HL-60 (cell line): ENCODE measurements around the gene HAPLN2.
"Not testable (repeated sequence)": the region's sequence is repeated elsewhere in the genome, so short reads cannot be mapped to it uniquely, and the experiment has no call there.

Experiments used
- DNase-seq, 2 experiments: peaks; one replicate each; pipeline ENCODE4 v3.0.0-alpha.2; 2010 to 2020; ENCODE audit warnings: low read depth in 1 of 2, low spot score in 1 of 2
- H3K27ac ChIP-seq: fragments of 250-450 bp; sonication (Bioruptor Pico); replicated peaks from 2 replicates; pipeline ENCODE4 v1.5.1; 2020; ENCODE audit warnings: mild to moderate bottlenecking, moderate library complexity
- H3K27me3 ChIP-seq: fragments of 250-450 bp; sonication (Bioruptor Pico); 2 replicates; pipeline ENCODE4 v1.5.1; 2021; ENCODE audit warnings: mild to moderate bottlenecking, moderate library complexity; ENCODE audit not compliant: insufficient read depth, poor library complexity, severe bottlenecking
- H3K4me3 ChIP-seq: replicated peaks from 2 replicates; pipeline ENCODE4 v1.5.1; 2011; ENCODE audit warnings: mild to moderate bottlenecking, control low read depth, low read length; ENCODE audit not compliant: insufficient read depth
- GABPA ChIP-seq: IDR thresholded peaks from 2 replicates; pipeline ENCODE4 v1.6.1; 2012; ENCODE audit warnings: low read depth
- POLR2AphosphoS5 ChIP-seq: IDR thresholded peaks from 2 replicates; pipeline ENCODE4 v1.6.1; 2012; ENCODE audit warnings: low read depth
- SPI1 ChIP-seq: IDR thresholded peaks from 2 replicates; pipeline ENCODE4 v1.6.1; 2012; ENCODE audit warnings: low read depth, mild to moderate bottlenecking, borderline replicate concordance
- TF ChIP-seq, protein P1 (sequence below): IDR thresholded peaks from 2 replicates; pipeline ENCODE4 v1.6.1; 2012; ENCODE audit warnings: low read depth; ENCODE audit not compliant: insufficient replicate concordance
- TF ChIP-seq, protein P2 (sequence below): IDR thresholded peaks from one replicate; pipeline ENCODE4 v1.5.1; 2011; ENCODE audit warnings: low read length, control low read depth, inconsistent platforms; ENCODE audit not compliant: insufficient read depth

HAPLN2 gene

DNA sequence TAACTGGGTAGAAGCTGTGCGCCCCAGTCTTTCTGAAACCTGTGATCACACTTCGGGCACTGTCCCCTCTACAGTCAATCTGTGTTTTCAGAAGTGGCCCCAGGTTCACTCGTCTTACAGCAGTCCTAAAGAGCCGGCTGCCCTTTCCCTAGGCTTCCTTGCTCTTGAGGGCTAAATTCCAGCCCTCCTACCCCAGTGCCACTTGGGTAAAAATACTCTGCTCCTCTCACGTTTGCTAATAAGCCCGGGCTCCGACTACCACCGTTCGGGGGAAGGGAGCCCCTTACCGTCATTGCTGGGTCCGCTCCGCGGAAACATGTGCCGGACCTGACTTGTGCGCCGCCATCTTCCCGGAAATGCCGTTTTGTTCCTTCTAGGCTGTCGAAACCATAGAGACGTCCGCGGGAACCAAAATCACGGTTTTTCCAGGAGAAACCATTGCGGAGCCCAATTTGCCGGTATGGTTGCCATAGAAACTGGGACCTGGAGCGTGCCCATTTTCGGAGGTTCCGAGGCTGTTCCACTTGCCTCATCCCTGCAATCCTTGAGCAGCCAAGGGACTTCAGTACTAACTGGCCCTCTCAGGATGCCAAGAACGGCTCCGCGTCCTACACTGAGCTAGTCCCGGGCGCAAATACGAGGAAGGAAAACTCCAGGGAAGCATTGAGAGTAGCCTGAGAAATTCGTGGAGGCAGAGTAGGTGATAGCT lies 17.9 kb upstream of the HAPLN2 start, which contains the start of gene GPATCH4:
GPATCH4 (minus strand) TSS at position 358 of the 709 bp plus-strand sequence.
- TF ChIP-seq, protein P1, sequence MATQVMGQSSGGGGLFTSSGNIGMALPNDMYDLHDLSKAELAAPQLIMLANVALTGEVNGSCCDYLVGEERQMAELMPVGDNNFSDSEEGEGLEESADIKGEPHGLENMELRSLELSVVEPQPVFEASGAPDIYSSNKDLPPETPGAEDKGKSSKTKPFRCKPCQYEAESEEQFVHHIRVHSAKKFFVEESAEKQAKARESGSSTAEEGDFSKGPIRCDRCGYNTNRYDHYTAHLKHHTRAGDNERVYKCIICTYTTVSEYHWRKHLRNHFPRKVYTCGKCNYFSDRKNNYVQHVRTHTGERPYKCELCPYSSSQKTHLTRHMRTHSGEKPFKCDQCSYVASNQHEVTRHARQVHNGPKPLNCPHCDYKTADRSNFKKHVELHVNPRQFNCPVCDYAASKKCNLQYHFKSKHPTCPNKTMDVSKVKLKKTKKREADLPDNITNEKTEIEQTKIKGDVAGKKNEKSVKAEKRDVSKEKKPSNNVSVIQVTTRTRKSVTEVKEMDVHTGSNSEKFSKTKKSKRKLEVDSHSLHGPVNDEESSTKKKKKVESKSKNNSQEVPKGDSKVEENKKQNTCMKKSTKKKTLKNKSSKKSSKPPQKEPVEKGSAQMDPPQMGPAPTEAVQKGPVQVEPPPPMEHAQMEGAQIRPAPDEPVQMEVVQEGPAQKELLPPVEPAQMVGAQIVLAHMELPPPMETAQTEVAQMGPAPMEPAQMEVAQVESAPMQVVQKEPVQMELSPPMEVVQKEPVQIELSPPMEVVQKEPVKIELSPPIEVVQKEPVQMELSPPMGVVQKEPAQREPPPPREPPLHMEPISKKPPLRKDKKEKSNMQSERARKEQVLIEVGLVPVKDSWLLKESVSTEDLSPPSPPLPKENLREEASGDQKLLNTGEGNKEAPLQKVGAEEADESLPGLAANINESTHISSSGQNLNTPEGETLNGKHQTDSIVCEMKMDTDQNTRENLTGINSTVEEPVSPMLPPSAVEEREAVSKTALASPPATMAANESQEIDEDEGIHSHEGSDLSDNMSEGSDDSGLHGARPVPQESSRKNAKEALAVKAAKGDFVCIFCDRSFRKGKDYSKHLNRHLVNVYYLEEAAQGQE: peak; percentile 73
- TF ChIP-seq, protein P2, sequence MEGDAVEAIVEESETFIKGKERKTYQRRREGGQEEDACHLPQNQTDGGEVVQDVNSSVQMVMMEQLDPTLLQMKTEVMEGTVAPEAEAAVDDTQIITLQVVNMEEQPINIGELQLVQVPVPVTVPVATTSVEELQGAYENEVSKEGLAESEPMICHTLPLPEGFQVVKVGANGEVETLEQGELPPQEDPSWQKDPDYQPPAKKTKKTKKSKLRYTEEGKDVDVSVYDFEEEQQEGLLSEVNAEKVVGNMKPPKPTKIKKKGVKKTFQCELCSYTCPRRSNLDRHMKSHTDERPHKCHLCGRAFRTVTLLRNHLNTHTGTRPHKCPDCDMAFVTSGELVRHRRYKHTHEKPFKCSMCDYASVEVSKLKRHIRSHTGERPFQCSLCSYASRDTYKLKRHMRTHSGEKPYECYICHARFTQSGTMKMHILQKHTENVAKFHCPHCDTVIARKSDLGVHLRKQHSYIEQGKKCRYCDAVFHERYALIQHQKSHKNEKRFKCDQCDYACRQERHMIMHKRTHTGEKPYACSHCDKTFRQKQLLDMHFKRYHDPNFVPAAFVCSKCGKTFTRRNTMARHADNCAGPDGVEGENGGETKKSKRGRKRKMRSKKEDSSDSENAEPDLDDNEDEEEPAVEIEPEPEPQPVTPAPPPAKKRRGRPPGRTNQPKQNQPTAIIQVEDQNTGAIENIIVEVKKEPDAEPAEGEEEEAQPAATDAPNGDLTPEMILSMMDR: no peak
- TF ChIP-seq SPI1 (no peak), POLR2AphosphoS5 (peak; percentile 95), GABPA (peak; percentile 79)

DNA sequence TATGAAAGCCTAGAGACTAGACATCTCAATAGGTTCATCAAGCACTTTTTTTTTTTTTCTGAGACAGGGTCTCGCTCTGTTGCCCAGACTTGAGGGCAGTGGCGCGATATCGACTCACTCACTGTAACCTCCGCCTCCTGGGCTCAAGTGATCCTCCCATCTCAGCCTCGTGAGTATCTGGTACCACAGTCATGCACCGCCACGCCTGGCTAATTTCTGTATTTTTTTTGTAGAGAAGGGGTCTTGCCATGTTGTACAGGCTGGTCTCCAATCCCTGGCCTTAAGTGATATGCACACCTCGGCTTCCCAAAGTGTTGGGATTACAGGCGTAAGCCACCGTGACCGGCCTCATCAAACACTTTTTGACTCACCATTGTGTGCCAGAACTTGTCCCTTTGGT lies 17.3 kb upstream of the HAPLN2 start:
- Histone ChIP-seq H3K4me3 (peak overlapping the region; percentile 84), H3K27me3 (no peaks in the 10 kb centered on the region), H3K27ac (peak overlapping the region; percentile 82; the same call in 1 of the 2 replicates)
- no peak for DNase-seq
- TF ChIP-seq, protein P1: no peak
- TF ChIP-seq SPI1: no peak
- TF ChIP-seq POLR2AphosphoS5: no peak
- no peak for TF ChIP-seq GABPA
- TF ChIP-seq, protein P2: no peak

More for the DNA sequence above, 17.9 kb upstream of the HAPLN2 start, which contains the start of gene GPATCH4:
- Histone ChIP-seq H3K27me3 (no peaks in the 10 kb centered on the region), H3K27ac (peak within 1 kb of the TSS; percentile 82), H3K4me3 (peak within 1 kb of the TSS; percentile 84)
- peak; percentile 77 to 82 for DNase-seq

DNA sequence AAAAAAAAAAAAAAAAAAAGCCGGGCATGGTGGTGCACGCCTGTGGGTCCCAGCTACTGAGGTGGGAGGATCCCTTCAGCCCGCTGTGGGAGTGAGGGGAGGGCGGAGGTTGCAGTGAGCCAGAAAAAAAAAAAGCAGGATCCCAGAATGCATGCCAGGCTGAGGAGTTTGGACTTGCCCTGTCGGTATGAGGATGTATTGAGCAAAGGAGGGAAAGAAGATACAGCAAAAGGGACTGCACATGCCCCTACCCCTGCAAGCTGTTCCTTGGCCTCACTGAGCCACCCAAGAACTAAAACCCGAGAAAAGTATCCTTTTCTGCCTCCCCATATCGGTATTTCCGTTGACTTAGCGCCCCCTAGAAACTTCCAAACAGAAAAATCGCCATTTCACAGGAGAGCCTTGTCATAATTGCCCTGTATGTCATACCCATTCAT lies 16.6 kb upstream of the HAPLN2 start:
- no peak overlapping the region for H3K27ac ChIP-seq
- H3K27me3 ChIP-seq: no peaks in the 10 kb centered on the region
- no peak overlapping the region for H3K4me3 ChIP-seq
- DNase-seq: peak in 1 of 2 experiments; percentile 41
- TF ChIP-seq, protein P2: peak; percentile 15
- TF ChIP-seq GABPA: no peak
- TF ChIP-seq, protein P1: no peak

DNA sequence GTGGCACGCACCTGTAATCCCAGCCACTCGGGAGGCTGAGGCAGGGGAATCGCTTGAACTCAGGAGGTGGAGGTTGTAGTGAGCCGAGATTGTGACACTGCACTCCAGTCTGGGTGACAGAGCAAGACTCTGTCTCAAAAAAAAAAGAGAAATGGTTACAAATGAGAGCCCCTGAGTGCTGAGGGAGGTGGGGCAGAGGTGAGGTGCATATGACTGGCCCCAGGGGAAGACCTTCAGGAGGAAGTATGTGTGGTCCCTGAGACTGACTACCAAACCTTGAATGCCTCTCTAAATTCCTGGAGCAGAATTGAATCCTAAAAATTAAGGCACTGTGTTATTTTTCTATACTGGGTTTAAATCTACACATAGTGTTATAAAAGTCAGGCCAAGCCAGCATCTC lies 11.9 kb upstream of the HAPLN2 start:
- not testable (repeated sequence) for H3K4me3 ChIP-seq, H3K27ac ChIP-seq, H3K27me3 ChIP-seq, DNase-seq
